Heart left ventricle (tissue), 16 donors: Measurements from ENCODE around the gene MVD. TPM values are rescaled to one million over a fixed set of nuclear protein-coding genes. Genes with fewer than 3 reads are reported as not detected.

ENCODE experiments used
- ATAC-seq, 4 donors: fragments of 200-7000 bp; cut with Tn5 transposase; one replicate each; pipeline ENCODE4 v1.9.1; 2020 to 2022; ENCODE audit warnings: moderate library complexity in 4 of 4, mild to moderate bottlenecking in 3 of 4, moderate number of reproducible peaks in 1 of 4
- DNase-seq, 5 donors: peaks; one replicate each; pipeline ENCODE4 v3.0.0-alpha.2; 2020
- H3K27ac ChIP-seq, 12 donors: fragments of 200-600 bp; sonication (generic) in 4 of 12; one replicate each; pipeline versions ENCODE4 v1.5.0 to v1.8.0; 2016 to 2022; ENCODE audit warnings: mild to moderate bottlenecking in 2 of 12
- H3K27me3 ChIP-seq, 9 donors: fragments of 200-600 bp; sonication (generic) in 2 of 9; one replicate each; pipeline versions ENCODE4 v1.5.1 to v1.8.0; 2016 to 2022; ENCODE audit warnings: mild to moderate bottlenecking in 3 of 9
- H3K36me3 ChIP-seq, 9 donors: fragments of 200-600 bp; sonication (generic) in 2 of 9; one replicate each; pipeline versions ENCODE4 v1.5.0 to v1.8.0; 2018 to 2022; ENCODE audit warnings: mild to moderate bottlenecking in 2 of 9
- H3K4me1 ChIP-seq, 12 donors: fragments of 200-600 bp; sonication (generic) in 4 of 12; one replicate each; pipeline versions ENCODE4 v1.5.0 to v1.8.0; 2016 to 2022; ENCODE audit warnings: mild to moderate bottlenecking in 3 of 12
- H3K4me3 ChIP-seq, 12 donors: fragments of 200-600 bp; sonication (generic) in 4 of 12; one replicate each; pipeline versions ENCODE4 v1.5.0 to v1.8.0; 2017 to 2022; ENCODE audit warnings: mild to moderate bottlenecking in 9 of 12, moderate library complexity in 4 of 12
- H3K9me3 ChIP-seq, 12 donors: fragments of 200-600 bp; sonication (generic) in 4 of 12; one replicate each; pipeline versions ENCODE4 v1.5.0 to v1.8.0; 2016 to 2022; ENCODE audit warnings: mild to moderate bottlenecking in 1 of 12
- POLR2A ChIP-seq, 2 donors: fragments of 450-650 bp; IDR thresholded peaks; one replicate each; pipeline ENCODE4 v1.6.1; 2017; ENCODE audit warnings: antibody characterized with exemption in 2 of 2, mild to moderate bottlenecking in 2 of 2, moderate library complexity in 2 of 2
- WGBS, 4 donors: extraction: QIAGEN DNeasy Blood & Tissue Kit in 2 of 4; methylation state at CpG; one replicate each; pipeline versions ENCODE4 v1.1.5 to v1.1.7; 2013 to 2018; 5-methylcytosine and 5-hydroxymethylcytosine counted together
- intact Hi-C, 10 donors: fragments of 100-400 bp; cut with DNase I; formaldehyde crosslinking; loops; one replicate each; pipeline versions ENCODE4 v1.11.1 to v1.14.2; 2022
- polyA plus RNA-seq, 2 donors: library from polyadenylated mRNA; stranded (reverse); fragments of 200-250 nt; gene quantifications; one replicate each; pipeline ENCODE4 v1.2.3, GENCODE V29; 2013
- total RNA-seq, 9 donors: library from RNA; depleted of rRNA in 2 of 9; stranded (reverse); fragments of >200 nt in 2 of 9; fragmentation: NEBNext Ultra II Directional in 3 of 9; extraction: Animal tissue kit (Norgen Biotek cat#: 25700) in 3 of 9; gene quantifications; one replicate each; pipeline versions ENCODE4 v1.1.0 to v1.2.4, GENCODE V29; 2016 to 2023
- TF ChIP-seq, protein P1 (sequence below), 12 donors: fragments of 200-600 bp; sonication (generic) in 4 of 12; IDR thresholded peaks; one replicate each; pipeline versions ENCODE4 v1.5.0 to v1.8.0; 2018 to 2022; ENCODE audit warnings: antibody characterized with exemption in 12 of 12, mild to moderate bottlenecking in 5 of 12
- donor health status: ischemic (EF 13 %, LVEDD 7.1; RV severe dilation, severe dysfunction).
- donor health status: healthy with polysubstance abuse.
- donor health status: DM: no; HTN: yes; CAD: no.
- donor health status: DM: no; HTN: no; CAD: no.
- donor health status: ischemic (EF 25% LVEDD 6.9; RV normal size, moderate dysfunction).
- donor health status: ischemic (EF 25% LVEDD 5.7; RV mildly dilated, moderate dysfunction).
- donor health status: healthy.
- donor health status: DM: yes; HTN: yes; CAD: no.
- donor health status: ischemic (EF 35%, LVEDD 5.7; RV mildly dilated, moderate dysfunction).
- donor health status: nonischemic (EF 11% LVEDD 7.7; RV severe dilation, severe dysfunction).
- donor health status: DM: yes; HTN: yes; CAD: no.
- donor health status: PGD.
- donor health status: ischemic (EF 29% LVEDD 5.4; RV normal size, mild dysfunction).
- donor health status: nonischemic (EF 23%, LVEDD 6.1; RV moderate dilation, normal function).

The MVD gene
- total and polyA plus RNA-seq, 11 donors: 17.5 to 41.2 (median 21.0) TPM

DNA sequence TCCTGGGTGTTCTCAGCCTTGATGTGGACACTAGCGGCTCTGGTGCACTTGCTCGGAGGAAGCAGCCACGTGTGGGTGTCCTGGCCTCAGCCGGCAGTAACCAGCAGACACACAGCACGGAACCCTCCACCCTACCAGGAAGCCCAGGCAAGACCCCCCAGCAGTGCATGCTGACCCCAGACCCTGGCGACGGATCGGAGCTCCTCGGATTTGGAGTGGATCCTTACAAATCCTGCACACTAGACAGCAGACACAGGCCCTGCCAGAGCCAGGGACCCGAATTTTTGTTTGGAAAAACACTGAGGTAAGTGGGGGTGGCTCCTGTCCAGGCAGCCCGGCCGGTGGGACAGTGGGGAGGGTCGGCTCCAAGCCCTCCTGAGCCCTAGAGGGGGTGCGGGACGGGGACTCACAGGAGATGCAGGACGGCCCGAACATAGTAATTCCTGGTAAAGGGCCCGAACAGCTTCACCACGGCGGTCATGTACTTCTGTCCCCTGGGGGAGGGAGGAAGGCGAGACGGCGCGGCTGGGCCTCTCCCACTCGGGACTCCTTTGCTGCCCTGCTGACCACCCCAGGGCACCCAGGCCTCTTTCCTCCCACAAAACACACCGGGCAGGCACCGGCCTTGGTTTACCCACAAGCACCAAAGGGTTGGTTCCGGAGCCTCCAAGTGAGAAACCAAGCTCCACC lies 16.4 kb downstream of the MVD start:
- ATAC-seq (no peak), DNase-seq (peak in 1 of 5 donors; percentile 13)
- intact Hi-C loops: no loop called here
- 83 to 93% (median 89%) methylated on average over 23 to 28 of the region's 28 CpGs for WGBS, 4 donors
- TF ChIP-seq POLR2A (IDR thresholded peaks at IDR 0.05): no peak
- TF ChIP-seq, protein P1, sequence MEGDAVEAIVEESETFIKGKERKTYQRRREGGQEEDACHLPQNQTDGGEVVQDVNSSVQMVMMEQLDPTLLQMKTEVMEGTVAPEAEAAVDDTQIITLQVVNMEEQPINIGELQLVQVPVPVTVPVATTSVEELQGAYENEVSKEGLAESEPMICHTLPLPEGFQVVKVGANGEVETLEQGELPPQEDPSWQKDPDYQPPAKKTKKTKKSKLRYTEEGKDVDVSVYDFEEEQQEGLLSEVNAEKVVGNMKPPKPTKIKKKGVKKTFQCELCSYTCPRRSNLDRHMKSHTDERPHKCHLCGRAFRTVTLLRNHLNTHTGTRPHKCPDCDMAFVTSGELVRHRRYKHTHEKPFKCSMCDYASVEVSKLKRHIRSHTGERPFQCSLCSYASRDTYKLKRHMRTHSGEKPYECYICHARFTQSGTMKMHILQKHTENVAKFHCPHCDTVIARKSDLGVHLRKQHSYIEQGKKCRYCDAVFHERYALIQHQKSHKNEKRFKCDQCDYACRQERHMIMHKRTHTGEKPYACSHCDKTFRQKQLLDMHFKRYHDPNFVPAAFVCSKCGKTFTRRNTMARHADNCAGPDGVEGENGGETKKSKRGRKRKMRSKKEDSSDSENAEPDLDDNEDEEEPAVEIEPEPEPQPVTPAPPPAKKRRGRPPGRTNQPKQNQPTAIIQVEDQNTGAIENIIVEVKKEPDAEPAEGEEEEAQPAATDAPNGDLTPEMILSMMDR (IDR thresholded peaks at IDR 0.05): no peak
- Histone ChIP-seq H3K9me3 (no peaks in the 10 kb centered on the region), H3K27me3 (no peaks in the 10 kb centered on the region), H3K36me3 (peaks cover 0 to 55% (median 0%) of the 10 kb centered on the region in 9 donors), H3K4me3 (no peak overlapping the region), H3K4me1 (peaks cover 0 to 40% (median 11%) of the 10 kb centered on the region in 12 donors), H3K27ac (no peak overlapping the region)

DNA sequence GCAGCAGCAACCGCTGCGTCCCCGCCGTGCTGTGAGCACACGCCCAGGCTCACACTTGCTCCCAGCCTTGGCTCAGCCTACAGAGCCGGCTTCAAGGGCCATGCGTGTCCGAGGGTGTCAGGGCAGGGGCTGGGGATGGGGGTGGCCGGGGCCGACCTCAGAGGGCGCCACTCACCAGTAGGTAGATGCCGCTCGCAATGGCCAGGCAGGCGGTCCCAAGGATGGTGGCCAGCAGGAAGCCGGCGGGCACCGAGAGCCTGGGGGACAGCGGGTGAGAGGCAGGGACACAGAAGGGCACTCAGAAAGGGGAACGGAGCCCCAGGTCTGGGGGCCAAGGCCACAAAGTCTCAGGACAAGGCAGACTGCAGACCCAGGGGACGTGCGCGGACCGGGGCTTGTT lies 16.9 kb downstream of the MVD start:
- H3K4me3 ChIP-seq: no peak overlapping the region
- H3K27ac ChIP-seq: no peak overlapping the region
- peaks cover 0 to 34% (median 6%) of the 10 kb centered on the region in 12 donors for H3K4me1 ChIP-seq
- peaks cover 0 to 55% (median 0%) of the 10 kb centered on the region in 9 donors for H3K36me3 ChIP-seq
- intact Hi-C loops: no loop called here
- no peaks in the 10 kb centered on the region for H3K9me3 ChIP-seq
- DNase-seq (no peak), ATAC-seq (no peak)
- 89 to 95% (median 92%) methylated on average over 16 to 23 of the region's 23 CpGs for WGBS, 4 donors
- TF ChIP-seq, protein P1 (IDR thresholded peaks at IDR 0.05): no peak
- peaks cover 0 to 5% (median under 1%) of the 10 kb centered on the region in 9 donors for H3K27me3 ChIP-seq

DNA sequence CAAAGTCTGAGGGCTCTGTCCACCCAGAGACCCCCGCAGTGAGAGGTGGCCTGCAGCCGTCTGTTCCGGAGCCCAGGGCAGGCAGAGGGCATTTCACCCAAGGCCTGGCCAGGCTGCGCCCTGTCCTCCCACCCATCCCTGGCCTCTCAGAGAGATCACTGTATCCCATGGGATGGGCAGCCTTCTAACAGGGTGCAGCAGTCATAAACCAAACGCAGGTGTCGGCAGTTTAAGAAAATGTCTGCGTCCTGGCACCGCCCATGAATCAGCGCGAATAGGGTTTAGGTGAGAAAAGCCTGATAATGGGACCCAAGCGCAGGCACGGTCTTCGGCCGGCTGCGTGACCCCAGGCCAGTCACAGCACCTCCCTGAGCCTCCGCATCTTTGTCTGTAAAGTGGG lies 17.4 kb downstream of the MVD start:
- no peak overlapping the region for H3K4me3 ChIP-seq
- DNase-seq: peak in 1 of 5 donors; percentile 14
- ATAC-seq: no peak
- H3K4me1 ChIP-seq: peaks cover 0 to 32% (median 6%) of the 10 kb centered on the region in 12 donors
- TF ChIP-seq POLR2A (IDR thresholded peaks at IDR 0.05): no peak
- intact Hi-C loops: no loop called here
- H3K36me3 ChIP-seq: peaks cover 0 to 55% (median 0%) of the 10 kb centered on the region in 9 donors
- WGBS, 4 donors: 93 to 95% (median 94%) methylated on average over 16 of the region's 16 CpGs
- H3K27ac ChIP-seq: no peak overlapping the region
- H3K9me3 ChIP-seq: no peaks in the 10 kb centered on the region
- H3K27me3 ChIP-seq: peaks cover 0 to 10% (median 6%) of the 10 kb centered on the region in 9 donors

DNA sequence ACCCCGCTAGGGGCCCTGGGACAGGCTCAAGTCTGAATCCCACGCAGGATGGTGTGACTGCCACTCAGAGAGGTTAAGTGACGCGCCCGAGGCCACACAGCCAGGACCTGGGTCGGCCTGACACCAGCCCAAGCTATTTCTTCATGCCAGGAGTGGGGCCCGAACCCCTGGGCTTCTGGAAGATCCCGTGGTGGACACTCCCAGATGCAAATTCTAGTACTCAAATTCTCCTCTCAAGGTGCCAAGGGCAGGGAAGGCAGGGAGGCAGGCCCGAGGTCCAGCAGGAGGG lies 19.3 kb downstream of the MVD start:
- H3K4me1 ChIP-seq: peaks cover 0 to 28% (median 0%) of the 10 kb centered on the region in 12 donors
- H3K36me3 ChIP-seq: peaks cover 0 to 43% (median 0%) of the 10 kb centered on the region in 9 donors
- DNase-seq (no peak), ATAC-seq (no peak)
- intact Hi-C loops: no loop called here
- no peaks in the 10 kb centered on the region for H3K9me3 ChIP-seq
- H3K27me3 ChIP-seq: peaks cover 8 to 28% (median 24%) of the 10 kb centered on the region in 9 donors
- H3K27ac ChIP-seq: no peak overlapping the region
- 85 to 94% (median 91%) methylated on average over 4 to 9 of the region's 9 CpGs for WGBS, 4 donors
- no peak for TF ChIP-seq POLR2A (IDR thresholded peaks at IDR 0.05)
- TF ChIP-seq, protein P1 (IDR thresholded peaks at IDR 0.05): no peak
- no peak overlapping the region for H3K4me3 ChIP-seq
